Breast epithelium (tissue), 4 donors: Measurements from ENCODE around the gene RAMP1. TPM values are rescaled to one million over a fixed set of nuclear protein-coding genes. Genes with fewer than 3 reads are reported as not detected.
"Not testable (repeated sequence)": the region's sequence is repeated elsewhere in the genome, so short reads cannot be mapped to it uniquely, and the experiment has no call there.

Experiments
- DNase-seq, 2 donors: peaks; one replicate each; pipeline ENCODE4 v3.0.0-alpha.2; 2019; ENCODE audit warnings: low spot score in 2 of 2
- H3K27ac ChIP-seq, 2 donors: fragments of 200-600 bp; sonication (generic) in 1 of 2; one replicate each; pipeline ENCODE4 v1.5.1; 2016 to 2019; ENCODE audit warnings: mild to moderate bottlenecking in 1 of 2
- H3K27me3 ChIP-seq, 2 donors: fragments of 200-600 bp; sonication (generic) in 1 of 2; one replicate each; pipeline versions ENCODE4 v1.5.1 to v1.6.0; 2017 to 2019; ENCODE audit warnings: control low read depth in 1 of 2, mild to moderate bottlenecking in 1 of 2
- H3K36me3 ChIP-seq: fragments of 200-600 bp; one replicate; pipeline ENCODE4 v1.5.1; 2019
- H3K4me1 ChIP-seq, 2 donors: fragments of 200-600 bp; sonication (generic); one replicate each; pipeline ENCODE4 v1.5.1; 2016 to 2019; ENCODE audit warnings: control low read depth in 1 of 2
- H3K4me3 ChIP-seq, 3 donors: fragments of 200-600 bp; sonication (generic); 1 replicate in 2 of 3; 2 replicates in 1 of 3; pipeline ENCODE4 v1.5.1; 2016 to 2019; ENCODE audit warnings: mild to moderate bottlenecking in 3 of 3, moderate library complexity in 2 of 3
- H3K9me3 ChIP-seq, 2 donors: fragments of 200-600 bp; sonication (generic) in 1 of 2; one replicate each; pipeline ENCODE4 v1.5.1; 2016 to 2019; ENCODE audit warnings: control low read depth in 1 of 2
- CTCF ChIP-seq, 3 donors: fragments of 450-650 bp; IDR thresholded peaks; one replicate each; pipeline ENCODE4 v1.5.1; 2016 to 2017; ENCODE audit warnings: antibody characterized with exemption in 3 of 3, mild to moderate bottlenecking in 3 of 3, moderate library complexity in 3 of 3
- POLR2A ChIP-seq: fragments of 450-650 bp; IDR thresholded peaks from one replicate; pipeline ENCODE4 v1.6.1; 2016; ENCODE audit warnings: antibody characterized with exemption, mild to moderate bottlenecking, moderate library complexity
- POLR2AphosphoS5 ChIP-seq, 3 donors: sonication (generic); formaldehyde crosslinking; IDR thresholded peaks; one replicate each; pipeline ENCODE4 v1.6.1; 2017; ENCODE audit warnings: antibody characterized with exemption in 3 of 3
- intact Hi-C: fragments of 100-400 bp; cut with DNase I; formaldehyde crosslinking; loops from one replicate; pipeline ENCODE4 v1.15.1; 2023; ENCODE audit warnings: low total_unique reads
- total RNA-seq, 3 donors: library from RNA; depleted of rRNA; stranded (reverse); fragments of >200 nt; gene quantifications; one replicate each; pipeline ENCODE4 v1.1.0, GENCODE V29; 2016

Gene RAMP1
- total RNA-seq, 3 donors from 2014 or later = 8.2 to 25.9 TPM; not detected in 1

DNA sequence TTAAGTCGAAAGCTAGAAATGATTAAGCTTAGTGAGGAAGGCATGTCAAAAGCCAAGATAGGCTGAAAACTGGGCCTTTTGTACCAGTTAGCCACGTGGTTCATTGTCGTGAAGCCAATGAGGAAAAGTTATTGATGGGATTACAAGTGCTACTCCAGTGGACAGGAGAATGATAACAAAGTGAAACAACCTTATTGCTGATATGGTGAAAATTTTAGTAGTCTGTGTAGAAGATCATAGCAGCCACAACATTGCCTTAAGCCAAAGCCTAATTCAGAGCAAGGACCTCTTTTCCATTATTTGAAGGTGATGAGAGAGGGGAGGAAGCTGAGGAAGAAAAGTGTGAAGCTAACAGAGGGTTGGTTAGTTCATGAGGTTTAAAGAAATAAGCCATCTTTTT is 24.1 kb upstream of the RAMP1 start:
- H3K36me3 ChIP-seq = no peaks in the 10 kb centered on the region
- TF ChIP-seq POLR2A (no peak), CTCF (IDR thresholded peaks at IDR 0.05) (no peak), POLR2AphosphoS5 (IDR thresholded peaks at IDR 0.05) (no peak)
- no peak overlapping the region for H3K4me3 ChIP-seq
- no peak for DNase-seq
- H3K4me1 ChIP-seq = no peaks in the 10 kb centered on the region
- H3K27ac ChIP-seq = no peak overlapping the region
- H3K9me3 ChIP-seq = no peaks in the 10 kb centered on the region
- no peaks in the 10 kb centered on the region for H3K27me3 ChIP-seq
- intact Hi-C loops = no loop called here

- no peak overlapping the region for H3K27ac ChIP-seq
- intact Hi-C loops = no loop called here
- no peaks in the 10 kb centered on the region for H3K27me3 ChIP-seq
Observed at GRCh38 chr2:237841051-237841450, 18.4 kb upstream of the RAMP1 start.

GRCh38 chr2:237848940-237849339 is 10.5 kb upstream of the RAMP1 start:
- DNase-seq, H3K36me3 ChIP-seq, H3K4me3 ChIP-seq, H3K4me1 ChIP-seq, H3K9me3 ChIP-seq, H3K27ac ChIP-seq, H3K27me3 ChIP-seq, intact Hi-C loops: not testable (repeated sequence)

More at GRCh38 chr2:237841051-237841450, 18.4 kb upstream of the RAMP1 start:
- Histone ChIP-seq H3K4me1 (no peaks in the 10 kb centered on the region), H3K36me3 (no peaks in the 10 kb centered on the region), H3K4me3 (no peak overlapping the region), H3K9me3 (no peaks in the 10 kb centered on the region)
- DNase-seq = no peak
- TF ChIP-seq POLR2AphosphoS5 (IDR thresholded peaks at IDR 0.05) = no peak
- no peak for TF ChIP-seq POLR2A
- TF ChIP-seq CTCF (IDR thresholded peaks at IDR 0.05) = no peak

DNA sequence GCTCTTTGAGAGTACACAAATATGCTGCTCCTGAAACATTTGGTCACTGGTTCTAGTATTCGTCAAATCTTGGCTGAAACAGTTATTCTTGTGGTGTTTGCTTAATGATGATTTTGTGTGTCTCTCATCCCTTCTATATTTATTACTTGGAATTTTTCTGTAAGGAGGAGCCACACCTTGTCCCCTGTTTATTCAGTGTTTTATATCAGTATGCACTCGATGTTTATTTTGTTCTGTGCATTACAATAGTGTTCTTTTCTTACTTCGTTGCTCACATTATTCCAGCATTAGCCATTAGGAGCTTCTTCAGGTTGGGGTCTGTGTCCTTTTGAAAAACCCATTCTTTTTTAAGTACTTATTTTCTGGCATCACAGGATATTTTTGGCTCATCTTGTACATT is 5.1 kb upstream of the RAMP1 start:
- Histone ChIP-seq H3K27ac (no peak overlapping the region), H3K4me1 (peaks cover 0 to 4% of the 10 kb centered on the region in 2 donors), H3K36me3 (no peaks in the 10 kb centered on the region), H3K9me3 (no peaks in the 10 kb centered on the region), H3K27me3 (peaks cover 0 to 3% of the 10 kb centered on the region in 2 donors), H3K4me3 (no peak overlapping the region)
- intact Hi-C loops = no loop called here
- DNase-seq = no peak
- TF ChIP-seq POLR2A (no peak), CTCF (IDR thresholded peaks at IDR 0.05) (no peak), POLR2AphosphoS5 (IDR thresholded peaks at IDR 0.05) (no peak)

DNA sequence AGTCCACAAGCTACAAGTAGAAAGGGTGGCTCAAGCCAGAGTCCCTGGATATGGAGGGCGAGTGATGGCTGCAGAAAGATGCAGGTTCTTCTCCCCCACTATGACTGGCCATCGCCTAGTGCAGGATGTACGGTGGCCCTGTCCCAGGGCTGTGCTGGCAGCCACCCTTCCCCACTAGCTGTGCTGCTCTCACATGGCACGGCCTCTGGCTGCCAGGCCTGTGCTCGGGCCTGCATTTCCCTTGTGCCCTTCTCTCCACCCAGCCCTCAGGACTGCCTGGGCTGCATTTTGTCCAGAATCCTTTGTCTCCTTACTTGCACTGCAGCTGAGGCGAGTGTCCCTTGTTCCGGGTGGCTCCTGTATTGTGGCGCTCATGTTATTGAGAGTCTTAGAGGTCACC is 1.6 kb upstream of the RAMP1 start:
- H3K27me3 ChIP-seq = peaks cover 0 to 15% of the 10 kb centered on the region in 2 donors
- H3K4me3 ChIP-seq = no peak overlapping the region
- no peak for DNase-seq
- no peak overlapping the region for H3K27ac ChIP-seq
- intact Hi-C loops = loop anchor here (1.0 kb wide), 1 partner anchor 26 kb away; no protein-coding TSS in a partner anchor
- H3K36me3 ChIP-seq = no peaks in the 10 kb centered on the region
- TF ChIP-seq POLR2A (no peak), CTCF (IDR thresholded peaks at IDR 0.05) (no peak), POLR2AphosphoS5 (IDR thresholded peaks at IDR 0.05) (no peak)
- H3K4me1 ChIP-seq = peaks cover 0 to 4% of the 10 kb centered on the region in 2 donors
- no peaks in the 10 kb centered on the region for H3K9me3 ChIP-seq
